Measurements from ENCODE around the gene SERPINA4.

The SERPINA4 gene

GRCh38 chr14:94612174-94612573, 50.9 kb downstream of the SERPINA4 start, which contains the start of gene SERPINA3:
SERPINA3 (plus strand) TSS chr14:94612391; CDS start chr14:94614442, 2,051 bp downstream.
- H3K4me3 ChIP-seq (ENCODE audit: low read length), result peak within 1 kb of the TSS; percentile 57
- no peaks in the 10 kb centered on the region for H3K36me3 ChIP-seq (ENCODE audit: control insufficient read depth, insufficient read depth, low read length, severe bottlenecking)
- peak within 1 kb of the TSS; percentile 60 for H3K9ac ChIP-seq (ENCODE audit: low read length)
- peak; percentile 36 for DNase-seq (ENCODE audit: low read depth)
- H3K9me3 ChIP-seq (ENCODE audit: control insufficient read depth, low read length), result peaks cover 16% of the 10 kb centered on the region
- peaks cover 4% of the 10 kb centered on the region for H3K27me3 ChIP-seq (replicated peaks; ENCODE audit: control insufficient read depth, insufficient read depth, low read length)
- peaks cover 21% of the 10 kb centered on the region for H3K4me1 ChIP-seq (ENCODE audit: control insufficient read depth, insufficient read depth, low read length)

GRCh38 chr14:94612580-94613554, 51.6 kb downstream of the SERPINA4 start:
- H3K4me1 ChIP-seq (ENCODE audit: control insufficient read depth, insufficient read depth, low read length), result peaks cover 21% of the 10 kb centered on the region
- peak overlapping the region; percentile 60 for H3K9ac ChIP-seq (ENCODE audit: low read length)
- H3K9me3 ChIP-seq (ENCODE audit: control insufficient read depth, low read length), result peaks cover 23% of the 10 kb centered on the region
- H3K36me3 ChIP-seq (ENCODE audit: control insufficient read depth, insufficient read depth, low read length, severe bottlenecking), result no peaks in the 10 kb centered on the region
- peak; percentile 60 for DNase-seq (ENCODE audit: low read depth)
- H3K27me3 ChIP-seq (replicated peaks; ENCODE audit: control insufficient read depth, insufficient read depth, low read length), result peaks cover 4% of the 10 kb centered on the region
- H3K4me3 ChIP-seq (ENCODE audit: low read length), result peak overlapping the region; percentile 57

GRCh38 chr14:94613720-94614644, 52.7 kb downstream of the SERPINA4 start:
- Histone ChIP-seq H3K9me3 (ENCODE audit: control insufficient read depth, low read length) (peaks cover 34% of the 10 kb centered on the region), H3K27me3 (replicated peaks; ENCODE audit: control insufficient read depth, insufficient read depth, low read length) (peaks cover 4% of the 10 kb centered on the region), H3K4me1 (ENCODE audit: control insufficient read depth, insufficient read depth, low read length) (peaks cover 21% of the 10 kb centered on the region), H3K9ac (ENCODE audit: low read length) (no peak overlapping the region), H3K4me3 (ENCODE audit: low read length) (no peak overlapping the region), H3K36me3 (ENCODE audit: control insufficient read depth, insufficient read depth, low read length, severe bottlenecking) (peaks cover under 1% of the 10 kb centered on the region)
- DNase-seq (ENCODE audit: low read depth), result no peak

- Histone ChIP-seq H3K9ac (ENCODE audit: low read length) (no peak overlapping the region), H3K9me3 (ENCODE audit: control insufficient read depth, low read length) (peaks cover 43% of the 10 kb centered on the region), H3K4me3 (ENCODE audit: low read length) (no peak overlapping the region), H3K4me1 (ENCODE audit: control insufficient read depth, insufficient read depth, low read length) (peaks cover 21% of the 10 kb centered on the region), H3K27me3 (replicated peaks; ENCODE audit: control insufficient read depth, insufficient read depth, low read length) (peaks cover 7% of the 10 kb centered on the region), H3K36me3 (ENCODE audit: control insufficient read depth, insufficient read depth, low read length, severe bottlenecking) (peaks cover 7% of the 10 kb centered on the region)
- no peak for DNase-seq (ENCODE audit: low read depth)
Observed at GRCh38 chr14:94614802-94615201, 53.6 kb downstream of the SERPINA4 start.

GRCh38 chr14:94615254-94615653, 54.0 kb downstream of the SERPINA4 start:
- H3K9ac ChIP-seq (ENCODE audit: low read length), result no peak overlapping the region
- peaks cover 9% of the 10 kb centered on the region for H3K27me3 ChIP-seq (replicated peaks; ENCODE audit: control insufficient read depth, insufficient read depth, low read length)
- no peak for DNase-seq (ENCODE audit: low read depth)

GRCh38 chr14:94615823-94616570, 54.8 kb downstream of the SERPINA4 start:
- Histone ChIP-seq H3K9me3 (ENCODE audit: control insufficient read depth, low read length) (peaks cover 55% of the 10 kb centered on the region), H3K4me3 (ENCODE audit: low read length) (no peak overlapping the region), H3K36me3 (ENCODE audit: control insufficient read depth, insufficient read depth, low read length, severe bottlenecking) (peaks cover 7% of the 10 kb centered on the region), H3K9ac (ENCODE audit: low read length) (no peak overlapping the region), H3K4me1 (ENCODE audit: control insufficient read depth, insufficient read depth, low read length) (peaks cover 18% of the 10 kb centered on the region), H3K27me3 (replicated peaks; ENCODE audit: control insufficient read depth, insufficient read depth, low read length) (peaks cover 11% of the 10 kb centered on the region)
- DNase-seq (ENCODE audit: low read depth), result no peak

More at GRCh38 chr14:94615254-94615653, 54.0 kb downstream of the SERPINA4 start:
- H3K36me3 ChIP-seq (ENCODE audit: control insufficient read depth, insufficient read depth, low read length, severe bottlenecking), result peaks cover 7% of the 10 kb centered on the region
- peaks cover 21% of the 10 kb centered on the region for H3K4me1 ChIP-seq (ENCODE audit: control insufficient read depth, insufficient read depth, low read length)
- no peak overlapping the region for H3K4me3 ChIP-seq (ENCODE audit: low read length)
- peaks cover 47% of the 10 kb centered on the region for H3K9me3 ChIP-seq (ENCODE audit: control insufficient read depth, low read length)

GRCh38 chr14:94617366-94617941, 56.2 kb downstream of the SERPINA4 start:
- H3K9ac ChIP-seq (ENCODE audit: low read length), result no peak overlapping the region
- peaks cover 20% of the 10 kb centered on the region for H3K27me3 ChIP-seq (replicated peaks; ENCODE audit: control insufficient read depth, insufficient read depth, low read length)
- peaks cover 7% of the 10 kb centered on the region for H3K36me3 ChIP-seq (ENCODE audit: control insufficient read depth, insufficient read depth, low read length, severe bottlenecking)
- peaks cover 59% of the 10 kb centered on the region for H3K9me3 ChIP-seq (ENCODE audit: control insufficient read depth, low read length)
- no peak for DNase-seq (ENCODE audit: low read depth)
- no peak overlapping the region for H3K4me3 ChIP-seq (ENCODE audit: low read length)
- H3K4me1 ChIP-seq (ENCODE audit: control insufficient read depth, insufficient read depth, low read length), result peaks cover 9% of the 10 kb centered on the region

- peak; percentile 15 for DNase-seq (ENCODE audit: low read depth)
Observed at GRCh38 chr14:94617988-94618822, 57.0 kb downstream of the SERPINA4 start.

GRCh38 chr14:94619297-94619696, 58.1 kb downstream of the SERPINA4 start:
- H3K4me1 ChIP-seq (ENCODE audit: control insufficient read depth, insufficient read depth, low read length), result no peaks in the 10 kb centered on the region
- H3K36me3 ChIP-seq (ENCODE audit: control insufficient read depth, insufficient read depth, low read length, severe bottlenecking), result peaks cover 7% of the 10 kb centered on the region
- peaks cover 33% of the 10 kb centered on the region for H3K27me3 ChIP-seq (replicated peaks; ENCODE audit: control insufficient read depth, insufficient read depth, low read length)
- peak overlapping the region; percentile 30 for H3K4me3 ChIP-seq (ENCODE audit: low read length)
- no peak overlapping the region for H3K9ac ChIP-seq (ENCODE audit: low read length)
- H3K9me3 ChIP-seq (ENCODE audit: control insufficient read depth, low read length), result peaks cover 59% of the 10 kb centered on the region
- DNase-seq (ENCODE audit: low read depth), result no peak

More at GRCh38 chr14:94617988-94618822, 57.0 kb downstream of the SERPINA4 start:
- Histone ChIP-seq H3K9me3 (ENCODE audit: control insufficient read depth, low read length) (peaks cover 59% of the 10 kb centered on the region), H3K4me1 (ENCODE audit: control insufficient read depth, insufficient read depth, low read length) (peaks cover 1% of the 10 kb centered on the region), H3K36me3 (ENCODE audit: control insufficient read depth, insufficient read depth, low read length, severe bottlenecking) (peaks cover 7% of the 10 kb centered on the region), H3K4me3 (ENCODE audit: low read length) (peak overlapping the region; percentile 12), H3K27me3 (replicated peaks; ENCODE audit: control insufficient read depth, insufficient read depth, low read length) (peaks cover 26% of the 10 kb centered on the region), H3K9ac (ENCODE audit: low read length) (no peak overlapping the region)
